H9 (cell line): ENCODE data around the gene STOM. TPM values are rescaled to one million over a fixed set of nuclear protein-coding genes. Genes with fewer than 3 reads are reported as not detected.

Experiments used
- DNase-seq: peaks from one replicate; pipeline ENCODE4 v3.0.0-alpha.2; 2017
- H2AFZ ChIP-seq: one replicate; pipeline ENCODE4 v1.6.1; 2013; ENCODE audit warnings: mild to moderate bottlenecking, low read length, control low read depth, moderate library complexity
- H2AK5ac ChIP-seq: 2 replicates; pipeline ENCODE4 v1.6.1; 2013; ENCODE audit warnings: low read length, control low read depth, mixed read lengths; ENCODE audit not compliant: insufficient read length
- H2BK120ac ChIP-seq: one replicate; pipeline ENCODE4 v1.6.1; 2013; ENCODE audit warnings: low read depth, mild to moderate bottlenecking, low read length, control low read depth, inconsistent platforms; ENCODE audit not compliant: poor library complexity, severe bottlenecking
- H2BK12ac ChIP-seq: 2 replicates; pipeline ENCODE4 v1.6.1; 2013; ENCODE audit warnings: low read length, control low read depth, mixed read lengths, low read depth; ENCODE audit not compliant: insufficient read length
- H2BK15ac ChIP-seq: 2 replicates; pipeline ENCODE4 v1.6.1; 2013; ENCODE audit warnings: low read depth, low read length, control low read depth
- H2BK20ac ChIP-seq: one replicate; pipeline ENCODE4 v1.6.1; 2013; ENCODE audit warnings: low read depth, mild to moderate bottlenecking, low read length, control low read depth, inconsistent platforms; ENCODE audit not compliant: poor library complexity, severe bottlenecking
- H2BK5ac ChIP-seq: 2 replicates; pipeline ENCODE4 v1.6.1; 2013; ENCODE audit warnings: low read length, control low read depth, mixed read lengths; ENCODE audit not compliant: insufficient read length
- H3K14ac ChIP-seq: 2 replicates; pipeline ENCODE4 v1.6.1; 2013; ENCODE audit warnings: low read length, control low read depth; ENCODE audit not compliant: insufficient read depth
- H3K18ac ChIP-seq: 2 replicates; pipeline ENCODE4 v1.6.1; 2013; ENCODE audit warnings: low read depth, mild to moderate bottlenecking, mixed read lengths, low read length, control low read depth; ENCODE audit not compliant: insufficient read length
- H3K23ac ChIP-seq: 2 replicates; pipeline ENCODE4 v1.6.1; 2013; ENCODE audit warnings: low read length, control low read depth, mixed read lengths, low read depth; ENCODE audit not compliant: insufficient read length
- H3K23me2 ChIP-seq: 2 replicates; pipeline ENCODE4 v1.6.1; 2013; ENCODE audit warnings: low read depth, mild to moderate bottlenecking, mixed read lengths, low read length, control low read depth; ENCODE audit not compliant: insufficient read length, poor library complexity, severe bottlenecking
- H3K27ac ChIP-seq: 2 replicates; pipeline ENCODE4 v1.5.1; 2013; ENCODE audit warnings: low read length, control low read depth, mixed read lengths, low read depth; ENCODE audit not compliant: insufficient read length
- H3K27me3 ChIP-seq: 2 replicates; pipeline ENCODE4 v1.6.1; 2013; ENCODE audit warnings: low read length, control low read depth, inconsistent platforms; ENCODE audit not compliant: insufficient read depth
- H3K4ac ChIP-seq: 2 replicates; pipeline ENCODE4 v1.6.1; 2013; ENCODE audit warnings: low read depth, mild to moderate bottlenecking, control low read depth, inconsistent platforms, low read length, moderate library complexity
- H3K4me1 ChIP-seq: 2 replicates; pipeline ENCODE4 v1.6.1; 2013; ENCODE audit warnings: low read length, control low read depth, inconsistent platforms; ENCODE audit not compliant: insufficient read depth
- H3K4me2 ChIP-seq: 2 replicates; pipeline ENCODE4 v1.6.1; 2013; ENCODE audit warnings: low read length, control low read depth, mixed read lengths; ENCODE audit not compliant: insufficient read length, insufficient read depth
- H3K56ac ChIP-seq: 2 replicates; pipeline ENCODE4 v1.6.1; 2013; ENCODE audit warnings: low read depth, mild to moderate bottlenecking, mixed read lengths, low read length, control low read depth; ENCODE audit not compliant: insufficient read length
- H3K79me1 ChIP-seq: 2 replicates; pipeline ENCODE4 v1.6.1; 2013; ENCODE audit warnings: low read depth, mild to moderate bottlenecking, moderate library complexity, low read length, control low read depth, inconsistent platforms; ENCODE audit not compliant: insufficient read depth, poor library complexity, severe bottlenecking
- H3K79me2 ChIP-seq: 2 replicates; pipeline ENCODE4 v1.6.1; 2013; ENCODE audit warnings: low read length, control low read depth, inconsistent platforms; ENCODE audit not compliant: insufficient read depth
- H3K9ac ChIP-seq: 2 replicates; pipeline ENCODE4 v1.6.1; 2013; ENCODE audit warnings: low read length, control low read depth, mixed read lengths; ENCODE audit not compliant: insufficient read length; ENCODE audit errors: extremely low read depth
- H3K9me3 ChIP-seq: one replicate; pipeline ENCODE4 v1.6.1; 2013; ENCODE audit warnings: low read depth, low read length, inconsistent platforms; ENCODE audit not compliant: control insufficient read depth
- H3T11ph ChIP-seq: one replicate; pipeline ENCODE4 v1.6.1; 2013; ENCODE audit warnings: mild to moderate bottlenecking, low read length, control low read depth, inconsistent platforms
- H4K20me1 ChIP-seq: one replicate; pipeline ENCODE4 v1.6.1; 2013; ENCODE audit not compliant: control insufficient read depth, insufficient read length, insufficient read depth
- H4K5ac ChIP-seq: 2 replicates; pipeline ENCODE4 v1.6.1; 2013; ENCODE audit warnings: low read depth, mild to moderate bottlenecking, mixed read lengths, low read length, control low read depth; ENCODE audit not compliant: insufficient read length
- H4K8ac ChIP-seq: replicated peaks from 2 replicates; pipeline ENCODE4 v1.6.1; 2013; ENCODE audit warnings: low read length, control low read depth, mixed read lengths, low read depth; ENCODE audit not compliant: insufficient read length
- H4K91ac ChIP-seq: 2 replicates; pipeline ENCODE4 v1.6.1; 2013; ENCODE audit warnings: low read depth, mild to moderate bottlenecking, moderate library complexity, mixed read lengths, low read length, control low read depth; ENCODE audit not compliant: insufficient read length
- H3K27ac Mint-ChIP-seq, 3 experiments: 2 replicates in 2 of 3; 3 replicates in 1 of 3; pipeline ENCODE4 v1.8.0; 2020 to 2021; ENCODE audit warnings: mixed read lengths in 3 of 3, mild to moderate bottlenecking in 1 of 3, moderate library complexity in 1 of 3
- H3K27me3 Mint-ChIP-seq: 2 replicates; pipeline ENCODE4 v1.8.0; 2021; ENCODE audit warnings: low read depth, mild to moderate bottlenecking, moderate library complexity, mixed read lengths
- H3K36me3 Mint-ChIP-seq, 3 experiments: 2 replicates in 2 of 3; 3 replicates in 1 of 3; pipeline ENCODE4 v1.8.0; 2020 to 2021; ENCODE audit warnings: low read depth in 3 of 3, mixed read lengths in 3 of 3; ENCODE audit not compliant: insufficient read depth in 1 of 3
- H3K4me1 Mint-ChIP-seq, 2 experiments: 2 replicates each; pipeline ENCODE4 v1.8.0; 2020; ENCODE audit warnings: mixed read lengths in 2 of 2
- H3K4me3 Mint-ChIP-seq, 2 experiments: 2 replicates in 1 of 2; 3 replicates in 1 of 2; pipeline ENCODE4 v1.8.0; 2020 to 2021; ENCODE audit warnings: mild to moderate bottlenecking in 2 of 2, mixed read lengths in 2 of 2, moderate library complexity in 1 of 2
- H3K9me3 Mint-ChIP-seq, 2 experiments: 2 replicates in 1 of 2; 3 replicates in 1 of 2; pipeline ENCODE4 v1.8.0; 2020; ENCODE audit warnings: mild to moderate bottlenecking in 2 of 2, mixed read lengths in 2 of 2, moderate library complexity in 1 of 2
- WGBS: extraction: QIAGEN DNeasy Blood & Tissue Kit; methylation state at CpG from one replicate; pipeline ENCODE4 v1.1.7; 2013; ENCODE audit warnings: missing lambda C conversion rate, low lambda C conversion rate, mixed read lengths; ENCODE audit not compliant: insufficient read length; ENCODE audit errors: extremely low coverage; 5-methylcytosine and 5-hydroxymethylcytosine counted together
- total RNA-seq: library from RNA; stranded (reverse); gene quantifications from 2 replicates; pipeline ENCODE4 v1.2.1, GENCODE V29; 2021
- TF ChIP-seq, protein P1 (sequence below): fragments of 200-600 bp; sonication (generic); conservative IDR thresholded peaks from 3 replicates; pipeline ENCODE4 v1.8.0; 2021; ENCODE audit warnings: antibody characterized with exemption, mild to moderate bottlenecking

The STOM gene
- total RNA-seq, 1 experiment from 2014 or later = 15.3 TPM

- Histone ChIP-seq H4K91ac (no peak overlapping the region), H3K14ac (no peak overlapping the region), H3K79me2 (no peaks in the 10 kb centered on the region), H3K4me1 (peaks cover 10% of the 10 kb centered on the region), H3K9ac (no peak overlapping the region), H3K4ac (no peak overlapping the region), H3K27ac (no peak overlapping the region), H2BK15ac (no peak overlapping the region), H3K23me2 (no peaks in the 10 kb centered on the region), H3K56ac (no peak overlapping the region), H4K8ac (no peak overlapping the region), H3K18ac (no peak overlapping the region), H3K79me1 (no peaks in the 10 kb centered on the region), H3K27me3 (no peaks in the 10 kb centered on the region), H2AFZ (no peak overlapping the region), H3K9me3 (no peaks in the 10 kb centered on the region), H4K20me1 (no peaks in the 10 kb centered on the region), H2BK12ac (no peak overlapping the region), H2BK20ac (no peak overlapping the region), H2BK5ac (no peak overlapping the region), H3T11ph (no peak overlapping the region), H2AK5ac (no peak overlapping the region), H3K4me2 (no peak overlapping the region), H2BK120ac (no peak overlapping the region), H4K5ac (no peak overlapping the region), H3K23ac (no peak overlapping the region)
- H3K9me3 Mint-ChIP-seq = no peaks in the 10 kb centered on the region
- H3K36me3 Mint-ChIP-seq = peaks cover 0 to 14% (median 7%) of the 10 kb centered on the region in 3 experiments; a peak in 4 of 7 replicates
- H3K27ac Mint-ChIP-seq = no peak overlapping the region
- TF ChIP-seq, protein P1, sequence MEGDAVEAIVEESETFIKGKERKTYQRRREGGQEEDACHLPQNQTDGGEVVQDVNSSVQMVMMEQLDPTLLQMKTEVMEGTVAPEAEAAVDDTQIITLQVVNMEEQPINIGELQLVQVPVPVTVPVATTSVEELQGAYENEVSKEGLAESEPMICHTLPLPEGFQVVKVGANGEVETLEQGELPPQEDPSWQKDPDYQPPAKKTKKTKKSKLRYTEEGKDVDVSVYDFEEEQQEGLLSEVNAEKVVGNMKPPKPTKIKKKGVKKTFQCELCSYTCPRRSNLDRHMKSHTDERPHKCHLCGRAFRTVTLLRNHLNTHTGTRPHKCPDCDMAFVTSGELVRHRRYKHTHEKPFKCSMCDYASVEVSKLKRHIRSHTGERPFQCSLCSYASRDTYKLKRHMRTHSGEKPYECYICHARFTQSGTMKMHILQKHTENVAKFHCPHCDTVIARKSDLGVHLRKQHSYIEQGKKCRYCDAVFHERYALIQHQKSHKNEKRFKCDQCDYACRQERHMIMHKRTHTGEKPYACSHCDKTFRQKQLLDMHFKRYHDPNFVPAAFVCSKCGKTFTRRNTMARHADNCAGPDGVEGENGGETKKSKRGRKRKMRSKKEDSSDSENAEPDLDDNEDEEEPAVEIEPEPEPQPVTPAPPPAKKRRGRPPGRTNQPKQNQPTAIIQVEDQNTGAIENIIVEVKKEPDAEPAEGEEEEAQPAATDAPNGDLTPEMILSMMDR = no peak
- H3K27me3 Mint-ChIP-seq = no peaks in the 10 kb centered on the region
- DNase-seq = no peak
- WGBS = no CpG with 5 or more reads among the region's 2 CpGs
- peaks cover 10 to 13% of the 10 kb centered on the region in 2 experiments for H3K4me1 Mint-ChIP-seq
- H3K4me3 Mint-ChIP-seq = no peak overlapping the region
Observed at GRCh38 chr9:121350993-121351561, 19.0 kb downstream of the STOM start.
